Activated CD8-positive, alpha-beta memory T cell treated with anti-CD3 and anti-CD28 coated beads for 1 hour (primary cell): Measurements from ENCODE around the gene EIF4G3.

Experiments used
- DNase-seq, 2 donors: peaks; one replicate each; pipeline ENCODE4 v3.0.0-alpha.2; 2020; ENCODE audit warnings: low read depth in 1 of 2; ENCODE audit errors: extremely low read depth in 1 of 2

The EIF4G3 gene

GRCh38 chr1:20998826-20999225 lies 177.9 kb downstream of the EIF4G3 start:
- no peak for DNase-seq

- DNase-seq = no peak
These were observed 179.0 kb downstream of the EIF4G3 start for GRCh38 chr1:20997602-20998224.

GRCh38 chr1:20996554-20996953 lies 180.1 kb downstream of the EIF4G3 start:
- no peak for DNase-seq

- DNase-seq = no peak
These were observed 182.8 kb downstream of the EIF4G3 start for GRCh38 chr1:20993716-20994575.

- no peak for DNase-seq
These were observed 184.2 kb downstream of the EIF4G3 start for GRCh38 chr1:20992322-20993056.

- no peak for DNase-seq
These were observed 187.8 kb downstream of the EIF4G3 start for GRCh38 chr1:20988943-20989342.

GRCh38 chr1:20987831-20988825 lies 188.6 kb downstream of the EIF4G3 start:
- no peak for DNase-seq

GRCh38 chr1:20983297-20983889 lies 193.3 kb downstream of the EIF4G3 start:
- no peak for DNase-seq

- no peak for DNase-seq
These were observed 194.4 kb downstream of the EIF4G3 start for GRCh38 chr1:20982316-20982715.

- no peak for DNase-seq
These were observed 194.8 kb downstream of the EIF4G3 start for GRCh38 chr1:20981915-20982314.

GRCh38 chr1:20980051-20980450 lies 196.6 kb downstream of the EIF4G3 start:
- no peak for DNase-seq

GRCh38 chr1:20978413-20978812 lies 198.3 kb downstream of the EIF4G3 start:
- DNase-seq = no peak

GRCh38 chr1:20975668-20976067 lies 201.0 kb downstream of the EIF4G3 start:
- no peak for DNase-seq

- DNase-seq = no peak
These were observed 201.7 kb downstream of the EIF4G3 start for GRCh38 chr1:20974951-20975350.

GRCh38 chr1:20974069-20974468 lies 202.6 kb downstream of the EIF4G3 start:
- no peak for DNase-seq

GRCh38 chr1:20972855-20973254 lies 203.8 kb downstream of the EIF4G3 start:
- DNase-seq = no peak

GRCh38 chr1:20964540-20965484 lies 211.9 kb downstream of the EIF4G3 start:
- DNase-seq = no peak

- DNase-seq = no peak
These were observed 214.0 kb downstream of the EIF4G3 start for GRCh38 chr1:20962576-20963258.
